Kidney (tissue), 14 donors: Measurements from ENCODE around the gene NAP1L1. TPM values are rescaled to one million over a fixed set of nuclear protein-coding genes. Genes with fewer than 3 reads are reported as not detected.

Source experiments
- DNase-seq, 5 donors: peaks; one replicate each; pipeline ENCODE4 v3.0.0-alpha.2; 2013 to 2020
- FAIRE-seq: peaks from 2 replicates; lab custom pipeline; 2012; peaks lifted over from hg19 to GRCh38; lab: Jason Lieb, UNC
- H3K27ac ChIP-seq, 2 donors: one replicate each; pipeline ENCODE4 v1.7.0; 2013; ENCODE audit warnings: low read depth in 2 of 2, low read length in 2 of 2, inconsistent platforms in 1 of 2
- H3K27me3 ChIP-seq: one replicate; pipeline ENCODE4 v1.7.1; 2013; ENCODE audit warnings: low read length, inconsistent platforms; ENCODE audit not compliant: control insufficient read depth, insufficient read depth
- H3K36me3 ChIP-seq, 3 donors: one replicate each; pipeline versions ENCODE4 v1.7.0 to v1.7.1; 2013; ENCODE audit warnings: low read length in 3 of 3, control low read depth in 1 of 3, inconsistent platforms in 1 of 3; ENCODE audit not compliant: insufficient read depth in 3 of 3, control insufficient read depth in 2 of 3
- H3K4me1 ChIP-seq, 3 donors: one replicate each; pipeline versions ENCODE4 v1.7.0 to v1.7.1; 2013; ENCODE audit warnings: low read length in 3 of 3, inconsistent platforms in 1 of 3, low read depth in 1 of 3; ENCODE audit not compliant: control insufficient read depth in 2 of 3, insufficient read depth in 2 of 3
- H3K4me3 ChIP-seq, 3 donors: one replicate each; pipeline versions ENCODE4 v1.7.0 to v1.8.1; 2013; ENCODE audit warnings: low read length in 3 of 3, control low read depth in 1 of 3, inconsistent platforms in 1 of 3
- H3K9ac ChIP-seq, 3 donors: one replicate each; pipeline versions ENCODE4 v1.7.0 to v1.7.1; 2013; ENCODE audit warnings: low read length in 3 of 3, control low read depth in 1 of 3, inconsistent platforms in 1 of 3
- H3K9me3 ChIP-seq, 3 donors: one replicate each; pipeline versions ENCODE4 v1.7.0 to v1.7.1; 2013; ENCODE audit warnings: low read length in 3 of 3, control low read depth in 1 of 3, inconsistent platforms in 1 of 3; ENCODE audit not compliant: control insufficient read depth in 2 of 3, insufficient read depth in 1 of 3
- intact Hi-C: fragments of 100-400 bp; cut with DNase I; formaldehyde crosslinking; loops from one replicate; pipeline ENCODE4 v1.11.1; 2022
- polyA plus RNA-seq: library from polyadenylated mRNA; stranded (reverse); fragments of 350-450 nt; fragmentation: Illumina TruSeq; extraction: RNeasy Lipid Tissue Mini Kit (QIAGEN cat#74804); gene quantifications from one replicate; pipeline ENCODE4 v1.2.3, GENCODE V29; 2014; ENCODE audit warnings: low read depth, low replicate concordance; ENCODE audit not compliant: insufficient read depth
- total RNA-seq: library from RNA; stranded (reverse); fragmentation: NEBNext Ultra II Directional; extraction: Animal tissue kit (Norgen Biotek cat#: 25700); gene quantifications from one replicate; pipeline ENCODE4 v1.2.1, GENCODE V29; 2021
- TF ChIP-seq, protein P1 (sequence below): IDR thresholded peaks from 3 replicates; pipeline ENCODE4 v1.5.1; 2012; ENCODE audit warnings: mild to moderate bottlenecking, moderate library complexity, borderline replicate concordance; ENCODE audit not compliant: insufficient read depth; ENCODE audit errors: extremely low read depth
- donor health status: control.
- donor health status: control.
- donor health status: control.
- donor health status: control.
- donor health status: control.
- donor health status: DM: yes; HTN: yes; CAD: no.
- donor health status: Normal renal cell carcinoma (clear cell type).

NAP1L1 gene
- total and polyA plus RNA-seq, 2 donors from 2014 or later, result 180 to 288 TPM

DNA sequence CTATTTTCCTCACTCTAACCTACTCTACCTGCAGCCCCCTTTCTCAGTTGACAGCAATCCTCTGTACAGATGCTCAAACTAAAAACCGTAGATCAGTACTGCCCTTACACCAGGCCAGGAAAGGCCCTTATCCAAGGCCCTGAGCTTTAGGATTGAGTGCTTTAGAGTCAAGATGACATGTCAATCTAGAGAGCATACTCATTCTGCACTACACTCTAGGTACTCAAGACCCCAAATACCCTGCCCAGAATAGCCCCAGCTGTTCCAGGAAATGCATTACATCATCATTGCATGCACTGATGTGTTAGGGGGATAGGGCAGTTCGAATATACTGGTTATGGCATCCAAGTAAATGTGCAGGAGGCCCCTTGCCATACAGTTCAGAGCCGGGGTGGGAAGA, 49.4 kb downstream of the NAP1L1 start:
- intact Hi-C loops, result loop anchor here (10.0 kb wide), 1 partner anchor 510 kb away; no protein-coding TSS in a partner anchor
- no peak overlapping the region for H3K27ac ChIP-seq

DNA sequence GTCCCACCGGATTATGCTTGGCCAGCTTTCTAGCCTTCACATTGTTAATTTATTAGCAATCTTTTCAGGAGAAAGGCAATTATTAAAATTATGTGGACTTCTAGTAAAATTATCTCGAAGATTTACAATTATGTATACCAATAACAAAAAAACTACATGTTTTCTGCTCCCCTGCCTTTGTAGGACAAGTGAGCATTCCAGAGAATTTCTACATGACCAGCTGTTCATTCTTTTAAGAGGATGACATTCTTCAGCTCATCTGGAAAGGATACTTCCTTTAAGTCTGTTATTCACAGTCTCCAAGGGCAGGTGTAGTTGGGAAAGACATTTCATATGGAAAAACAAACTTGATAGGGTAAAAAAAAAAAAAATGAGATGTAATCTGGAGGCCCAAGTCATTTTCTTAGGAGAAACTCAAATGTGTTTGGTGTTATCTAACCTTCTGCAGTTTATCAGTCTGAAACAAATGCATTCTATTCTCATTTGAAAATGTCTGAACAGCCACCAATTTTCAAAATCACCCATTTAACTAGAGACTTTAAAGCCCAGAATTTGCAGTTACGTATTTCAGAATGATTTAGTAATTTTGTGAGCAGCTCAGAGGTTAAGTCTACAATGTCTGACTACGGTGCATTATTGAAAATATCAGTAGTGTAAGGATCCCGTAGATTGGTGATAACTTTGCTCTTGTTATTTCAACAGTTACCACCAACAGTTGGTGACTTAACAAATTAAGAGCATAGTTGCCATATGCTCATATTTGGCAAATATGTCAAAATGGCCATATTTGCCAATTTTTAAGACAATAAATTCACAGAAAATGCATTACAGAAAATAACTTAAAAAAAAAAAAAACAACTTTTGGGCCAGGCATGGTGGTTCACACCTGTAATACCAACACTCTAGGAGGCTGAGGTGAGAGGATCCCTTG, 51.1 kb downstream of the NAP1L1 start:
- Histone ChIP-seq H3K27ac (peak overlapping the region; percentile 95), H3K9me3 (no peaks in the 10 kb centered on the region), H3K4me1 (peaks cover 0 to 10% (median 0%) of the 10 kb centered on the region in 3 donors), H3K4me3 (peak overlapping the region; percentile 70 to 85 (median 80)), H3K9ac (peak overlapping the region in 2 of 3 donors; percentile 49 to 82), H3K27me3 (no peaks in the 10 kb centered on the region), H3K36me3 (no peaks in the 10 kb centered on the region)
- intact Hi-C loops, result loop anchor here (10.0 kb wide), 1 partner anchor 509 kb away; no protein-coding TSS in a partner anchor
- FAIRE-seq (no peak), DNase-seq (peak in 1 of 5 donors; percentile 43)
- TF ChIP-seq, protein P1, sequence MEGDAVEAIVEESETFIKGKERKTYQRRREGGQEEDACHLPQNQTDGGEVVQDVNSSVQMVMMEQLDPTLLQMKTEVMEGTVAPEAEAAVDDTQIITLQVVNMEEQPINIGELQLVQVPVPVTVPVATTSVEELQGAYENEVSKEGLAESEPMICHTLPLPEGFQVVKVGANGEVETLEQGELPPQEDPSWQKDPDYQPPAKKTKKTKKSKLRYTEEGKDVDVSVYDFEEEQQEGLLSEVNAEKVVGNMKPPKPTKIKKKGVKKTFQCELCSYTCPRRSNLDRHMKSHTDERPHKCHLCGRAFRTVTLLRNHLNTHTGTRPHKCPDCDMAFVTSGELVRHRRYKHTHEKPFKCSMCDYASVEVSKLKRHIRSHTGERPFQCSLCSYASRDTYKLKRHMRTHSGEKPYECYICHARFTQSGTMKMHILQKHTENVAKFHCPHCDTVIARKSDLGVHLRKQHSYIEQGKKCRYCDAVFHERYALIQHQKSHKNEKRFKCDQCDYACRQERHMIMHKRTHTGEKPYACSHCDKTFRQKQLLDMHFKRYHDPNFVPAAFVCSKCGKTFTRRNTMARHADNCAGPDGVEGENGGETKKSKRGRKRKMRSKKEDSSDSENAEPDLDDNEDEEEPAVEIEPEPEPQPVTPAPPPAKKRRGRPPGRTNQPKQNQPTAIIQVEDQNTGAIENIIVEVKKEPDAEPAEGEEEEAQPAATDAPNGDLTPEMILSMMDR, result no peak

More for the DNA sequence above, 49.4 kb downstream of the NAP1L1 start:
- TF ChIP-seq, protein P1, result no peak
- H3K27me3 ChIP-seq, result no peaks in the 10 kb centered on the region
- H3K9ac ChIP-seq, result no peak overlapping the region
- peaks cover 0 to 10% (median 0%) of the 10 kb centered on the region in 3 donors for H3K4me1 ChIP-seq
- no peak overlapping the region for H3K4me3 ChIP-seq
- no peaks in the 10 kb centered on the region for H3K9me3 ChIP-seq
- no peaks in the 10 kb centered on the region for H3K36me3 ChIP-seq
- DNase-seq, result no peak
- no peak for FAIRE-seq

DNA sequence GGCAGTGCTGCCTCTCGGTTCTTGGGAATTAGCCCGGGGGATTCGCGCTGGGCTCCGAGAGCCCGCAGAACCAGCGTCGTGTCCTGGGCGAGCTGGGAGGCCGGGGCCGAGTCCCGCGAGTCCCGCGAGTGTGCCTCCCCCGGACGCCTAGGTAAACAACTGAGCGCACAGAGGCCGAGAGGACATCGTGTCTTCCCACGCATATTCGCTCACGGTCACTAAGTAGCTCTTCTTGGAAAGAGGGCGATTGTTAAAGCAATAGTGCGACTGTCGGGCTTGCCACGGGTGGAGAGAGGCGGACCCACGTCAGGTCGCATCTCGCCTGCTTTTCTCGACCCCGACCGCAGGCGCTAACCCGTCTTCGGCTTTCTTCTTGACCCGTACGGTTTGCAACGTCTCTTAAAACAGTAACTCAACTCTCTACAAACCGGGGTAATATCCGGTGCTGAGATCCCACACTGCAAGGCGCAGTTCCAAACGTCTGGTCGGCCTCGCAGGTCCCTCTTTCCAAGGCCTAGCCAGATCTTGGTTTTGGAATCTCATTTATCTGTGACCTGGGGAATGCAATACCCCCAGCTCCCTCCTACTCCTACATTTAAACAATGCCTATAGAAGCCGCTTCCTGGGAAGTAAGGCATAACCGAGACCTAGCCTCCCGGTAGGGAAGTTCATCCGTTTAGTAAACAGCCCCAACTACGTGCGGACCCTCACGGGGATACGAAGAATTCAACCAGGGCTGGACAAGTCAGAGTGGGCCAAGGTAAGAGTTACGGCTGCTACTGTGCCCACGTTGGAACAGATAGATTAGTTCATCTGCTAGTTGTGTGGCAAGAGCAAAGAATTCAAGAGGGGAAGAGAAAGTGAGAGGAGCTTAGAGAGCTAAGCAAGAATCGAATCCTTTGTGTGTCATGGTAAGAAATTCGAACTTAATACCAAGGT, 52.2 kb downstream of the NAP1L1 start:
- no peaks in the 10 kb centered on the region for H3K27me3 ChIP-seq
- DNase-seq, result peak in 3 of 5 donors; percentile 59 to 83 (median 83)
- peaks cover 0 to 8% (median 0%) of the 10 kb centered on the region in 3 donors for H3K4me1 ChIP-seq
- TF ChIP-seq, protein P1, result no peak
- peak overlapping the region; percentile 70 to 85 (median 80) for H3K4me3 ChIP-seq
- no peaks in the 10 kb centered on the region for H3K36me3 ChIP-seq
- H3K9ac ChIP-seq, result peak overlapping the region; percentile 49 to 82 (median 63)
- intact Hi-C loops, result loop anchor here (10.0 kb wide), 1 partner anchor 508 kb away; no protein-coding TSS in a partner anchor
- H3K27ac ChIP-seq, result peak overlapping the region; percentile 95
- no peaks in the 10 kb centered on the region for H3K9me3 ChIP-seq
- FAIRE-seq, result no peak
